ENCODE measurements around the gene ADAMTS2. TPM values are rescaled to one million over a fixed set of nuclear protein-coding genes. Genes with fewer than 3 reads are reported as not detected.

Gene ADAMTS2
- total RNA-seq, 3 donors from 2014 or later (not counting 1 experiment from before 2014, with no cell fraction given) = 0.28 TPM; not detected in 2

DNA sequence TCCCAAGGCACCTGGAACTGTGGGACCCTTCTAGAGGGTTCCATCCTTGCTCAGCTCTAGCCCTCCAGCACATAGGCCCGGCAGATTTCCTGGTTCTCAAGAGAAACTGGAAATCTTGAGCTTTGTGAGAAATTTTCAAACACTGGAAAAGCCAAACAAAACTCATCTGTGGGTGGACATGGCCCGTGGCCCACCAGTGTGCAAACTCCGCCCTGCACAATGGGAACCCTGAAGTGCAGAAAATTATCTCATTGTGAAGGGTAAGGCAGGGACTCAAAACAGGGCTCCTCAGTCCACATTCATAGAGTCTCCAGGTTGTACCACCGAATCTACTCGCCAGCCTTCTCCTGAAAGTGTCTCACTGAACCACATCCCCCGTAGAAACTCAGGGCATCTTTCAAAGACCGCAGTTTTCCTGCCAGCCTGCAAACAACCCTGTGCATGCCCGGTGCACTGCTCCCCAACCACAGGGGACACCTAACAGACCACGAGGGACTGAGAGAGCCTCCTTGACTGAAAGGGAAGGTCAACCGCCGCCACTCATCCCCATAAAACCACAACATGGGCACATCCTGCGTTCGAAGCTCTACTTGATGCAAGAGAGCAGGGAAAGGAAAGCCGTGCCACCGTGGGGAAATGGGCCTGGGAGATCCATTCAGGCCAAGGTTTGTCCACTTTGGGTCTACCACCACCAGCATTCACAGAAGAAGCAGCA is 18.1 kb downstream of the ADAMTS2 start:
- H3K4me1 ChIP-seq (ENCODE audit: control insufficient read depth, insufficient read depth, low read length) = no peaks in the 10 kb centered on the region
- Mint-ChIP-seq H3K9me3 (no peaks in the 10 kb centered on the region), H3K4me1 (no peaks in the 10 kb centered on the region), H3K4me3 (no peak overlapping the region), H3K27ac (no peak overlapping the region), H3K27me3 (ENCODE audit: low read depth in 2 of 2) (peaks cover 0 to 20% of the 10 kb centered on the region in 2 donors), H3K36me3 (no peaks in the 10 kb centered on the region)
- no peaks in the 10 kb centered on the region for H3K36me3 ChIP-seq (ENCODE audit: control insufficient read depth, insufficient read depth, low read length)
- H3K4me3 ChIP-seq (ENCODE audit: low read length) = no peak overlapping the region
- intact Hi-C loops (cut with micrococcal nuclease) = no loop called here
- no peak for ATAC-seq
- WGBS (ENCODE audit: insufficient coverage) = 58% methylated on average over 15 of the region's 15 CpGs
- no peak for DNase-seq
- TF ChIP-seq, protein P1, sequence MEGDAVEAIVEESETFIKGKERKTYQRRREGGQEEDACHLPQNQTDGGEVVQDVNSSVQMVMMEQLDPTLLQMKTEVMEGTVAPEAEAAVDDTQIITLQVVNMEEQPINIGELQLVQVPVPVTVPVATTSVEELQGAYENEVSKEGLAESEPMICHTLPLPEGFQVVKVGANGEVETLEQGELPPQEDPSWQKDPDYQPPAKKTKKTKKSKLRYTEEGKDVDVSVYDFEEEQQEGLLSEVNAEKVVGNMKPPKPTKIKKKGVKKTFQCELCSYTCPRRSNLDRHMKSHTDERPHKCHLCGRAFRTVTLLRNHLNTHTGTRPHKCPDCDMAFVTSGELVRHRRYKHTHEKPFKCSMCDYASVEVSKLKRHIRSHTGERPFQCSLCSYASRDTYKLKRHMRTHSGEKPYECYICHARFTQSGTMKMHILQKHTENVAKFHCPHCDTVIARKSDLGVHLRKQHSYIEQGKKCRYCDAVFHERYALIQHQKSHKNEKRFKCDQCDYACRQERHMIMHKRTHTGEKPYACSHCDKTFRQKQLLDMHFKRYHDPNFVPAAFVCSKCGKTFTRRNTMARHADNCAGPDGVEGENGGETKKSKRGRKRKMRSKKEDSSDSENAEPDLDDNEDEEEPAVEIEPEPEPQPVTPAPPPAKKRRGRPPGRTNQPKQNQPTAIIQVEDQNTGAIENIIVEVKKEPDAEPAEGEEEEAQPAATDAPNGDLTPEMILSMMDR (IDR thresholded peaks at IDR 0.05) = no peak
- H3K27me3 ChIP-seq (ENCODE audit: control insufficient read depth, insufficient read depth, low read length) = no peaks in the 10 kb centered on the region
- H3K27ac ChIP-seq (ENCODE audit: low read length) = no peak overlapping the region
- no peaks in the 10 kb centered on the region for H3K9me3 ChIP-seq (ENCODE audit: control insufficient read depth, insufficient read depth, low read length)

DNA sequence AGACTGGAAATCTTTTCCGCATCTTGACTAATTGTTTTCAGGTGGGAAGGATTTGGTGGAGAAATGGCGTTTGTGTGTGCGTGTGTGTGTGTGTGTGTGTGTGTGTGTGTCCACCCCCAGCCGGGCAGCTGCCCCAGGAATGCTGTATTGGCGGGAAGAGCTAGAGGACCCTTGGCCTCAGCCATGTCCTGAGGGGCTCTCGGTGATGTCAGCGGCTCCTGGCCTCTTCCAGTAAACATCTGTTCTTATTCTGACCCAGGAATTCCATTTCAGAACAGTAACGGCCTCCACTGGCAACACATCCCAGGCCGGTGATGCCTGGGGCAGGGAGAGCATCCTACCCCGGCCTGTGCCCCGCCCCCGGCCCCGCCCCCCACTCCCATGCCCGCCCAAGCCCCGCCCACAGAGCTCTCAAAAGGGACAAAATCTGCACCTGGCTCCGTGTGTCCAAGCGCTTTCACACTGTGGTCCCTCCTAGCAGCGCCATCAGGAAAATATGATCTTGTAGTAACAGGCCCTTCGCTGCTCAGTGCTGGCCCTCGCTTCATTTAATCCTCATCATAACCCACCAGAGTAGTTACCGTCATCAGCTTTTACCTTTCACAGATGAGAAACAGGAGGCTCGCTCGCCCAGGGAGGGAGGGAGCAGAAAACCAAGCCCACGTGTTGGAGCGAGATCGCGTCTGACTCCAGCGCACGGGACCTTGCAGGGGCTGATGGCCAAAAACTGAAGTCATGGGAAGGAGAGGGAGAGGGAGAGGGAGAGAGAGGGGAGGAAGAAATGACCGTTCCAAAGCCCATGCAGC is 18.9 kb downstream of the ADAMTS2 start:
- DNase-seq = no peak
- WGBS (ENCODE audit: insufficient coverage) = 69% methylated on average over 26 of the region's 30 CpGs
- Mint-ChIP-seq H3K27me3 (ENCODE audit: low read depth in 2 of 2) (peaks cover 0 to 20% of the 10 kb centered on the region in 2 donors), H3K36me3 (no peaks in the 10 kb centered on the region), H3K9me3 (no peaks in the 10 kb centered on the region), H3K27ac (no peak overlapping the region), H3K4me3 (no peak overlapping the region), H3K4me1 (no peaks in the 10 kb centered on the region)
- no peaks in the 10 kb centered on the region for H3K4me1 ChIP-seq (ENCODE audit: control insufficient read depth, insufficient read depth, low read length)
- H3K4me3 ChIP-seq (ENCODE audit: low read length) = no peak overlapping the region
- H3K9me3 ChIP-seq (ENCODE audit: control insufficient read depth, insufficient read depth, low read length) = no peaks in the 10 kb centered on the region
- H3K27ac ChIP-seq (ENCODE audit: low read length) = no peak overlapping the region
- H3K36me3 ChIP-seq (ENCODE audit: control insufficient read depth, insufficient read depth, low read length) = no peaks in the 10 kb centered on the region
- intact Hi-C loops (cut with micrococcal nuclease) = no loop called here
- ATAC-seq = no peak
- H3K27me3 ChIP-seq (ENCODE audit: control insufficient read depth, insufficient read depth, low read length) = no peaks in the 10 kb centered on the region
- TF ChIP-seq, protein P1 (IDR thresholded peaks at IDR 0.05) = no peak

DNA sequence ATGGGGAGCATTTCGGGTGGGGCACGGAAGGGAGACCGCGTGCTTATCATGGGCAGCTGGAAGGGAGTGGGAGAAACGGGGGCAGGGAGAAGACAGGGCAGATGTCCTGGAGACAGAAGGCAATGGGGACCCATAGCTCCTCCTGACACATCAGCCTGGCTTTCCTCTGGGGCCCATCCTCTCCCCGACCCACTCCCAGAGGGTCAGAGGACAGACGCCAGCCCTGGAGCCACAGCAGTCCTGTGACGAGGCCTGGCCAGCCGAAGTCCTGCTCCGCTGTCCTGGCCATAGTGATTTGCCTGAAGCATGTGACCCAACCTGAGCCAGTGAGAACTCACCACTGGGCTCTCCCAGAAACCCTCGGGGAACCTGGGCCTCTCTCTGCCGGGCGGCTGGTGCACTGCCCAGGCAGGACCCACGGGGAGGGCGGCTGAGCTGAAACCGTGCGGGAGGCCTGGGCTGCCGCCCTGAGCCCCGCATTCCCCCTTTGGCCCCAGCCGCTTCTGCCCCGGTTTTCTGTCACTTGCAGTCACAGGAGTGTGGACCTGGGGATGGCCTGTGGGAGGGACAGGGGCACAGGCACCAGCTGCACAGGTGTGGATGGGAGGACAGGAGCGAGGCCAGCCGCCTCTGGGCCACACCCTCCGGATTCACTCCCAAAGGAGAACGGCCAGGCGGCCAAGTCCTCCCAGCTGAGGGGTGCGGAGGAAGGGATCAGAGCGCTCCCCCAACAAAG is 19.8 kb downstream of the ADAMTS2 start:
- no peaks in the 10 kb centered on the region for H3K4me1 ChIP-seq (ENCODE audit: control insufficient read depth, insufficient read depth, low read length)
- Mint-ChIP-seq H3K4me3 (no peak overlapping the region), H3K9me3 (no peaks in the 10 kb centered on the region), H3K27ac (no peak overlapping the region), H3K36me3 (no peaks in the 10 kb centered on the region), H3K27me3 (ENCODE audit: low read depth in 2 of 2) (peaks cover 0 to 19% of the 10 kb centered on the region in 2 donors), H3K4me1 (no peaks in the 10 kb centered on the region)
- TF ChIP-seq, protein P1 (IDR thresholded peaks at IDR 0.05) = no peak
- ATAC-seq (no peak), DNase-seq (no peak)
- 93% methylated on average over 28 of the region's 28 CpGs for WGBS (ENCODE audit: insufficient coverage)
- H3K4me3 ChIP-seq (ENCODE audit: low read length) = no peak overlapping the region
- H3K27ac ChIP-seq (ENCODE audit: low read length) = no peak overlapping the region
- intact Hi-C loops (cut with micrococcal nuclease) = no loop called here
- no peaks in the 10 kb centered on the region for H3K36me3 ChIP-seq (ENCODE audit: control insufficient read depth, insufficient read depth, low read length)
- H3K9me3 ChIP-seq (ENCODE audit: control insufficient read depth, insufficient read depth, low read length) = no peaks in the 10 kb centered on the region
- no peaks in the 10 kb centered on the region for H3K27me3 ChIP-seq (ENCODE audit: control insufficient read depth, insufficient read depth, low read length)

Measured in natural killer cell (primary cell).